Omental fat pad (tissue), 4 donors: Measurements from ENCODE around the gene GARS1. TPM values are rescaled to one million over a fixed set of nuclear protein-coding genes. Genes with fewer than 3 reads are reported as not detected.
A peak's percentile ranks its signal among the peaks of the same experiment; 100 is the strongest.

Experiments used
- ATAC-seq: fragments of 150-250 bp; one replicate; pipeline ENCODE4 v1.9.1; 2016; ENCODE audit warnings: mild to moderate bottlenecking, moderate library complexity; ENCODE audit not compliant: low FRiP score
- DNase-seq: peaks from one replicate; pipeline ENCODE4 v3.0.0-alpha.2; 2019; ENCODE audit warnings: low spot score
- total RNA-seq, 4 donors: library from RNA; depleted of rRNA; stranded (reverse); fragments of >200 nt; gene quantifications; one replicate each; pipeline ENCODE4 v1.1.0, GENCODE V29; 2016
- TF ChIP-seq, protein P1 (sequence below), 3 donors: fragments of 450-650 bp; IDR thresholded peaks; one replicate each; pipeline ENCODE4 v1.5.1; 2016 to 2017; ENCODE audit warnings: antibody characterized with exemption in 3 of 3, mild to moderate bottlenecking in 3 of 3, moderate library complexity in 2 of 3

The GARS1 gene
- total RNA-seq, 4 donors from 2014 or later, result 66.8 to 136 (median 105) TPM

DNA sequence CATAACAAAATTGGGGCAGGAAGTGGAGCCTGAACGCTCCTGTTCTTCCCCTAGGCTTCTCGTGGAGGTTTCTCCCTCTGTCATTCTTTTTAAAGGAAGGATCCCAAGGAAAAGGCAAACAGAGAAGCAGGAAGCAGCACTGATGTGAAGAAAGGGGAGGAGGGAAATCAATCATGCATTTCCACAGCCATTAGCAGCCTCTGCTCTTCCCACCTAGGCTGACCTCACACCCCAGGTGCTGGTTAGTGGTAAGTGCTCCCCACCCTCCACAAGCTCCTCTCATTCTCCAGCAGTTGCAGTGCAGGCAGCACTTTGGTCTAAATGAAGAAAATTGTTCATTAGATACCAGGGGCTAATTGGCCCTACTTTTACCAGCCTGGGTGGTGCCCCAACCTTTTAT lies 85.0 kb downstream of the GARS1 start:
- ATAC-seq (no peak), DNase-seq (no peak)
- TF ChIP-seq, protein P1, sequence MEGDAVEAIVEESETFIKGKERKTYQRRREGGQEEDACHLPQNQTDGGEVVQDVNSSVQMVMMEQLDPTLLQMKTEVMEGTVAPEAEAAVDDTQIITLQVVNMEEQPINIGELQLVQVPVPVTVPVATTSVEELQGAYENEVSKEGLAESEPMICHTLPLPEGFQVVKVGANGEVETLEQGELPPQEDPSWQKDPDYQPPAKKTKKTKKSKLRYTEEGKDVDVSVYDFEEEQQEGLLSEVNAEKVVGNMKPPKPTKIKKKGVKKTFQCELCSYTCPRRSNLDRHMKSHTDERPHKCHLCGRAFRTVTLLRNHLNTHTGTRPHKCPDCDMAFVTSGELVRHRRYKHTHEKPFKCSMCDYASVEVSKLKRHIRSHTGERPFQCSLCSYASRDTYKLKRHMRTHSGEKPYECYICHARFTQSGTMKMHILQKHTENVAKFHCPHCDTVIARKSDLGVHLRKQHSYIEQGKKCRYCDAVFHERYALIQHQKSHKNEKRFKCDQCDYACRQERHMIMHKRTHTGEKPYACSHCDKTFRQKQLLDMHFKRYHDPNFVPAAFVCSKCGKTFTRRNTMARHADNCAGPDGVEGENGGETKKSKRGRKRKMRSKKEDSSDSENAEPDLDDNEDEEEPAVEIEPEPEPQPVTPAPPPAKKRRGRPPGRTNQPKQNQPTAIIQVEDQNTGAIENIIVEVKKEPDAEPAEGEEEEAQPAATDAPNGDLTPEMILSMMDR (IDR thresholded peaks at IDR 0.05), result no peak

DNA sequence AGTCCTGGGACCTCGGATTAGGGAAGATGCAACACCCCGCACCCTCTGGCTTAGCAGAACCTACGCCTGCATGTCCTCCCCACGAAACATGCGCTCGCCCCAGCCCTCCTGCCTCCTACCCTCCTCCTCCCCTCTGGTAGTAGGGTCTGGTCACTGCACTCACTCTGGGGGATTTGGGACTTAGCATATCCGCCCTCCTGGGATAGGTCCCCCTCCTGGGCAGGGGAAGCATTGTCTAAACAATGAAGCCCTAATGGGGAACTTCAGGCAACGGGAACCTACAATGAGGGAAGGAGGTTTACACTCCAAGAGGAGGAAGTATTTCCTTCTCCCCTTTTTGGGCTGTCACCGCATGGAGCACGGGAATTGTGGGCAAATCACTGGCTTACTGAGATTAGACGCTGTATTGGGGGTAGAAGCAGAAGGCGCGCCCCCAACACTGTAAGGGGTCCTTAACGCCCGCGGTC lies 86.7 kb downstream of the GARS1 start:
- DNase-seq (no peak), ATAC-seq (no peak)
- TF ChIP-seq, protein P1 (IDR thresholded peaks at IDR 0.05), result no peak

GRCh38 chr7:30681815-30682211 lies 87.1 kb downstream of the GARS1 start:
- DNase-seq (no peak), ATAC-seq (no peak)

GRCh38 chr7:30682212-30683083 lies 87.8 kb downstream of the GARS1 start, which contains the start of gene CRHR2:
TSS of gene CRHR2 (minus strand) at chr7:30682456. CDS start at chr7:30682280, 176 bp downstream.
- ATAC-seq, result peak; percentile 18

More at GRCh38 chr7:30681815-30682211, 87.1 kb downstream of the GARS1 start:
- TF ChIP-seq, protein P1 (IDR thresholded peaks at IDR 0.05), result no peak

GRCh38 chr7:30683306-30683705 lies 88.6 kb downstream of the GARS1 start:
- TF ChIP-seq, protein P1 (IDR thresholded peaks at IDR 0.05), result no peak
- ATAC-seq (no peak), DNase-seq (no peak)

More at GRCh38 chr7:30682212-30683083, 87.8 kb downstream of the GARS1 start, which contains the start of gene CRHR2:
- DNase-seq, result no peak
- TF ChIP-seq, protein P1 (IDR thresholded peaks at IDR 0.05), result no peak

Other genes starting within 250 kb of the GARS1 start
- 10 to 100 TPM; 18.8 to 48.7 (median 33.3) TPM for gene NOD1, start 116.1 kb upstream of the GARS1 start, total RNA-seq
- 100 to 1,000 TPM in 2 of 4 donors, 10 to 100 TPM in 2; 33.6 to 210 (median 130) TPM for gene GGCT, start 90.0 kb upstream of the GARS1 start, total RNA-seq
- under 1 TPM in 1 of 4 donors, not detected in 3; 0.95 TPM for gene CRHR2, start 87.6 kb downstream of the GARS1 start, total RNA-seq
- gene INMT, start 157.3 kb downstream of the GARS1 start, total RNA-seq, result 100 to 1,000 TPM; 156 to 545 (median 222) TPM
- gene MINDY4, start 176.5 kb downstream of the GARS1 start, total RNA-seq, result 10 to 100 TPM; 11.0 to 30.9 (median 18.9) TPM